ENCODE data around the gene ZNF829.

Gene ZNF829

DNA sequence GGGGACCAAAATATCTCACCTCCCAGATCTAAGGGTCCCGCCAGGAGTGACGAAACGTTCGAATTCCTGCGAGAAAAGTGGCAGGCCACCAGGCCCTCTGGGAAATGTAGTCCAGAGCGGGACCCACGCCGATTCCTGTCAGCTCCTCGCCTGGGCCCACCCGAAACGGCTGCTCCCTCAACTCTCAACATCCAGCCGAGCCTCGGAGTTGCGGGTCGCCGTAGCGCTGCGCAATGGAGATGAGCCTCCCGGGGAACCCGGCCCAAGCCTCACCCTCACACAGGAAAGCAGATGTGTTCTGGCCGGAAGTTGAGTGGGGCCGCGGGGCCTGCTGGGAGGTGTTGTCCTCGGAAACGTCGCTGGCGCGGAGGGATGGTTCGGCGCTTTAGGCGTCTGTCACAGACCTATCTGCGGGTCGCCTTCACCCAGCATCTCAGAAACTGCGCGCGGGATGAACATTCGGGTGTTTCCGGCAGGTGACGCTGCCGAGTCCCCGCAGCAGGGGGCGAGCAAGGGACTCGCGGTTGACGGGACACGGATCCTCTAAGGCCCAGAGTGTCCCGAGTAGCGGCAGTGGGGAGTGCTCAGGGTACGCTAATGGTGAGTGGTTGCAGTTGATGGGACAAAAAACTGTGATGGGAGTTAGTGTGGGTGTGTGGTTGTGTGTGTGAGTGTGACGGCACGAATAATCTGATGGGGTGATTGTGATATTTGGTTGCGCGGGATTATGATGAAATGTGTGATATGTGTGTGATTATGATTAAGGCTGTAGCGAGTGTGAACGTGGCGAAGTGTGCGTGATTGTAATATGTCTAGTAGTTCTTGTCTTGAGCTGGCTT, at the start of gene ZNF829, which contains the start of gene ZNF568:
Gene ZNF829 (minus strand): TSS at position 300 of the 839 bp plus-strand sequence. CDS start 1,124 bp downstream, outside the sequence.
Gene ZNF568 (plus strand): TSS at position 341 of the 839 bp plus-strand sequence. CDS start 6,439 bp downstream, outside the sequence.
- DNase-seq, result peak; percentile 98

DNA sequence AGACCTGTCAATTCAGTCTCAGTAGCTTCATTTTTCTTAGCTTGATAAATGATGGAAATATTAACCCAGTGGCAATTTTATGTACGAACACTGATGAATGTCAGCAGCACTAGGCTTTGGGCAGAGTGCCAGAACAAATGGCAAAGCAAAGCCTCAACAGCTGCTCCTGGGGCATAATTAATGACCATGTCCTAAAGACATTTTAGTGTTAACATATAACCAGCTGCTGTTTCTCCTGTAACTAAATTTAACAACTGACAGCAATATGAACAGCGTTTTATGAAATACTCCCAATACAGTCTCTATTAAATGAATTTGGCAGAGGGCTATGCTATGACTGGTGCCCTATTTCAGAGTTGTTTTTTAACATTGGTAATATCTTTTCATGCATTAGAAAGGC, 47.2 kb upstream of the ZNF829 start:
- peak; percentile 73 for DNase-seq

DNA sequence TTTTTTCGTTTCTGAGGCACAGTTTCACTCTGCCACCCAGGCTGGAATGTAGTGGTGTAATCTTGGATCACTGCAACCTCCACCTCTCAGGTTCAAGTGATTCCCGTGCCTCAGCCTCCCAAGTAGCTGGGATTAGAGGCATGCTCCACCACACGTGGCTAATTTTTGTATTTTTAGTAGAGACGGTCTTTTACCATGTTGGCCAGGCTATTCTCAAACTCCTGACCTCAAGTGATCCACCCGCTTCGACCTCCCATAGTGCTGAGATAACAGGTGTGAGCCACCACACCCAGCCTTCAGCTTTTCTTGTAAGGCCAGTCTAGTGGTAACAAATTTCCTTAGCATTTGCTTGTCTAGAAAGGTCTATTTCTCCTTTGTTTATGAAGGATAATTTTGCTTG, 46.3 kb upstream of the ZNF829 start:
- DNase-seq, result no peak

DNA sequence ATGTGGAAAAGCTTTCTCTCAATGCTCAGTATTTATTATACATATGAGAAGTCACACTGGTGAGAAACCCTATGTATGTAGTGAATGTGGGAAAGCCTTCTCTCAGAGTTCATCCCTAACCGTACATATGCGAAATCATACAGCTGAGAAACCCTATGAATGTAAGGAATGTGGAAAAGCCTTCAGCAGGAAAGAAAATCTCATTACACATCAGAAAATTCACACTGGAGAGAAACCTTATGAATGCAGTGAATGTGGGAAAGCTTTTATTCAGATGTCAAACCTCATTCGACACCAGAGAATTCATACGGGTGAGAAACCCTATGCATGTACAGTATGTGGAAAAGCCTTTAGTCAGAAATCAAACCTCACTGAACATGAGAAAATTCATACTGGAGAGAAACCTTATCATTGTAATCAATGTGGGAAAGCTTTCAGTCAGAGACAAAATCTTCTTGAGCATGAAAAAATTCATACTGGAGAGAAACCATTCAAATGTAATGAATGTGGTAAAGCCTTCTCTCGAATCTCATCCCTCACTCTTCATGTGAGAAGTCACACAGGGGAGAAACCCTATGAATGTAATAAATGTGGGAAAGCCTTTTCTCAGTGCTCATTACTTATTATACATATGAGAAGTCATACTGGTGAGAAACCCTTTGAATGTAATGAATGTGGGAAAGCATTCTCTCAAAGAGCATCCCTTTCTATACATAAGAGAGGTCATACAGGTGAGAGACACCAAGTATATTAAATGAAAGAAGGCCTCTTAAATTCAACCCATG, 34.4 kb upstream of the ZNF829 start:
- peak; percentile 22 for DNase-seq

DNA sequence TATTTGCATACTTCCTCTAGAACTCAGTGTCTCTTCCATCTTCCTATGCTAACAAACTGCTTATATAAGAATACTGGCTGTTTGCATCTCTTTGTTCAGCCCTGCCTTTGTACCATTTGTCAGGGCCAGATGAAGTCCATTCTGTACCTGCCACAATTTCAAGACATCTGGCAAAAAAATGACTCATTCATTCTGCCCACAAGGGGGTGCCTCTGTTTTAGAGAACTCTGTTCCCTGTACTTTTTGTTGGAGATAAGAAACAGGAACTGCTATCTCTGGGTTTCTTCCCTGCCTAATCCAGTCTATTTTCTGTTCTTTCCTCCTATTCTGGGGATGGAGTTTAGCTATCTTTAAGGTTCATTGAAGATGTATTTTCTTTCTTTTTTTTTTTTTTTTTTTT, 23.1 kb upstream of the ZNF829 start:
- DNase-seq, result peak; percentile 62

DNA sequence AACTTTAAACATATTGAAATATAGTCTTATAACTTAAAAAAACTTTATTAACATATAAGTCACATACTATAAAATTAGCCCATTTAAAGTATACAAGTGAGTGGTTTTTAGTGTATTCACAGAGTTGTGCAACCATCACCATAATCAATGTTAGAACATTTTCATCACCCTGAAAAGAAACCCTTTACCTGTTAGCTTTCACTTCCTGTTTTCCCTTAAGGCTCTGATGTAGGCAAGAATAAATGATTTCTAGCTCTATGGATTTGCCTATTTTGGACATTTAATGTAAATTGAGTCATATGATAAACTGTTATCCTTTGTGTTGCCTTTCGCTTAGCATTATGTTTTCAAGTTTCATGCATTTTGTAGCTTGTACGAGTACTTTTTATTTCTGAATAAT, 15.6 kb upstream of the ZNF829 start:
- no peak for DNase-seq

DNA sequence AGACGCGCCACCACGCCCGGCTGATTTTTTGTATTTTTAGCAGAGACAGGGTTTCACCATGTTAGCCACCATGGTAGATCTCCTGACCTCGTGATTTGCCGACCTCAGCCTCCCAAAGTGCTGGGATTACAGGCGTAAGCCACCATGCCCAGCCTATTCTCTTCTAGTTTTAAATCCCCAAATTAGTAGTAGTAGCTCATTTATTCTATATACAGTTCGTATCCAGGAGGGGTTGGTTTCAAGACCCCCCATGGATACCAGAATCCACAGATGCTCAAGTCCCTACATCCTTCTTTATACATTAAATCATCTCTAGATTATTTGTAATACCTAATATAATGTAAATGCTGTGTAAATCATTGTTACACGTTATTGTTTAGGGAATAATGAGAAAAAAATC, 2.0 kb upstream of the ZNF829 start:
- no peak for DNase-seq

DNA sequence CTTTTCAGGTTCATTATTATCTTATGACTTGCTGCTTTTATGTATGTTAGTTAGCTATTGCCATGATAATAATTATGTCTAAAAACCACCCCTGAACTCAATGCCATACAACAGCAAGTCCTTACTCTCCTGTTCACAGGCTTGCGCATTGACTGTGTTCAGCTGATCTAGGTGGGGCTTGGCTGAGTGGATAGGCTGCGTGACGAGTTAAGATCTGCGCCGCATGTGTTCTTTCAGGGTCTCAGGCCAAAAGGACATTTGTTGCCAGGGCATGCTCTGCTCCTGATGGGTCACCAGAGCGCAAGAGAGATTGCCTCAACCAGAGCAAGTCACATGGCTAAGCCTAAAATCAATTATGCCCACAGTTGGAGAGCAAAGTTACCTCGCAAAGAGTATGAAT, 900 bp upstream of the ZNF829 start:
- peak; percentile 30 for DNase-seq

DNA sequence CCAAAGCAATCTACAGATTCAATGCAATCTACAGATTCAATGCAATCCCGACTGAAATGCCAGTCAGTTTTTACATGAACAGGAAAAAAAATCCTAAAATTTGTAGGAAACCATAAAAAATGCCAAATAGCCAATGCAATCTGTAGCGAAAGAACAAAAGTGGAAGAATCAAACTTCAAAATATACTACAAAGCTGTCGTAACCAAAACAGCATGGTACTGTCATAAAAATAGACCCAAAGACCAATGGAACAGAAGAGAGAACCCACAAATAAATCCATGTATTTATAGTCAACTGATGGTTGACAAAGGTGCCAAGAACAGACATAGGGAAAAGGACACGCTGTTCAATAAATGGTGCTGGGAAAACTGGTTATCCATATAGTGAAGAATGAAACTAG, 17.7 kb downstream of the ZNF829 start:
- no peak for DNase-seq

DNA sequence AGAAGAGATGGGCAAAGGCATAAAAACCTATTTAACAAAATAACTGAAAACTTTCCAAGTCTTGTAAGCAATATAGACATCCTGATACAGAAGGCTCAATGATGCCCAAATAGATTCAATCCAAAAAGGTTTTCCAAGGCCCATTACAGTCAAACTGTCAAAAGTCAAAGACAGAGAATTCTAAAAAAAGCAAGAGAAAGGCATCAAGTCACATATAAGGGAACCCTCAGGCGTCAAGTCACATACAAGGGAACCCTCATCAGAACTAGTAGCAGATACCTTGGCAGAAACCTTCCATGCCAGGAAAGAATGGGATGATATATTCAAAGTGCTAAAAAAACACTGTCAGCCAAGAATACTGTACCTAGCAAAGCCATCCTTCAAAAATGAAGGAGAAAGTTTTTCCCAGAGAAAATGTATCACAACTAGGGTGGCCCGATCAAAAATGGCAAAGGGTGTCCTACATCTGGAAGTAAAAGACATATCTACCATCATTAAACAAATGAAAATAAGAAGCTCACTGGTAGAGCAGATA, 21.2 kb downstream of the ZNF829 start:
- no peak for DNase-seq

DNA sequence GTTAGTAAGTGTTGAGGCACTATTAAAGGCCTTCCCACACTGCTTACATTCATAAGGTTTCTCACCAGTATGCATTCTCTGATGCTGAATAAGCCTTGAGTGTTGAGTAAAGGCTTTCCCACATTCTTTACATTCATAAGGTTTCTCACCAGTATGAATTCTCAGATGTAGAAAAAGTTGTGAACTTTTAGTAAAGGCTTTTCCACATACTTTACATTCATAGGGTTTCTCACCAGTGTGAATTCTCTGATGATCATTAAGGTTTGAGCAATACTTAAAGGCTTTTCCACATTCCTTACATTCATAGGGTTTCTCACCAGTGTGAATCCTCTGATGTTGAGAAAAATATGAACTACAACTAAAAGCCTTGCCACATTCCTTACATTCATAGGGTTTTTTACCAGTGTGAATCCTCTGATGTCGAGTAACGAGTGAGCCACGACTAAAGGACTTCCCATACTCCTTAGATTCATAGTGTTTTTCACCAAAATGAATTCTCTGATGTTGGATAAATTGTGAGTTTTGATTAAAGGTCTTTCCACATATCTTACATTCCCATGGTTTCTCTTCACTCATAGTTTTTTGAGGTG, 24.2 kb downstream of the ZNF829 start:
- DNase-seq, result no peak

DNA sequence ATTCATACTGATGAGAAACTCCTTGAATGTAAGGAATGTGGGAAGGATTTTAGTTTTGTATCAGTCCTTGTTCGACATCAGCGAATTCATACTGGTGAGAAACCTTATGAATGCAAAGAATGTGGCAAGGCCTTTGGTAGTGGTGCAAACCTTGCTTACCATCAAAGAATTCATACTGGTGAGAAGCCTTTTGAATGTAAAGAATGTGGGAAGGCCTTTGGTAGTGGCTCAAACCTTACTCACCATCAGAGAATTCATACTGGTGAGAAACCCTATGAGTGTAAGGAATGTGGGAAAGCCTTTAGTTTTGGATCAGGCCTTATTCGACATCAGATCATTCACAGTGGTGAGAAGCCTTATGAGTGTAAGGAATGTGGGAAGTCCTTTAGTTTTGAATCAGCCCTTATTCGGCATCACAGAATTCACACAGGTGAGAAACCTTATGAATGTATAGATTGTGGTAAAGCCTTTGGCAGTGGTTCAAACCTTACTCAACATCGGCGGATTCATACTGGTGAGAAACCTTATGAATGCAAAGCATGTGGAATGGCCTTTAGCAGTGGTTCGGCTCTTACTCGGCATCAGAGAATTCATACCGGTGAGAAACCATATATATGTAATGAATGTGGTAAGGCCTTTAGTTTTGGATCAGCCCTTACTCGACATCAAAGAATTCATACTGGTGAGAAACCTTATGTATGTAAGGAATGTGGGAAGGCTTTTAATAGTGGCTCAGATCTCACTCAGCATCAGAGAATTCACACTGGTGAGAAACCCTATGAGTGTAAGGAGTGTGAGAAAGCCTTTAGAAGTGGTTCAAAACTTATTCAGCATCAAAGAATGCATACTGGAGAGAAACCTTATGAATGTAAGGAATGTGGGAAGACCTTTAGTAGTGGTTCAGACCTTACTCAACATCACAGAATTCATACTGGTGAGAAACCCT, 38.8 kb downstream of the ZNF829 start:
- DNase-seq, result peak; percentile 19

DNA sequence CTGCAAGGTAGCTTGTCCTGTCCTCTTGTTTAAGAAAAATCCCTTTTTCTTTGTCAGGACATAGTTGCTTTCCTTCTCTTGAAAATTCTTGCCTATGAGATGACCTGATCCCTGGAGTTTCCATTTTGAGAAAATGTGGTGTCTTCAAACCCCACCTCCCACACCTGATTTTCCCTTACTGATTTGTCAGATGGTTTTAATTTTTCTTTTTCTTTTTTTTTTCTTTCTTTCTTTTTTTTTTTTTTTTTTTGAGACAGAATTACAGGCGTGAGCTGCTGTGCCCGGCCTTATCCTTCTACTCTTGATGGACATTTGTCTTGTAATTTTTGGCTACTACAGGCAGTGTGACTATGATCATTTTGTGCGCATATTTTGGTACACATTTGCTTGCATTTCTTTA, 64.2 kb downstream of the ZNF829 start:
- no peak for DNase-seq

DNA sequence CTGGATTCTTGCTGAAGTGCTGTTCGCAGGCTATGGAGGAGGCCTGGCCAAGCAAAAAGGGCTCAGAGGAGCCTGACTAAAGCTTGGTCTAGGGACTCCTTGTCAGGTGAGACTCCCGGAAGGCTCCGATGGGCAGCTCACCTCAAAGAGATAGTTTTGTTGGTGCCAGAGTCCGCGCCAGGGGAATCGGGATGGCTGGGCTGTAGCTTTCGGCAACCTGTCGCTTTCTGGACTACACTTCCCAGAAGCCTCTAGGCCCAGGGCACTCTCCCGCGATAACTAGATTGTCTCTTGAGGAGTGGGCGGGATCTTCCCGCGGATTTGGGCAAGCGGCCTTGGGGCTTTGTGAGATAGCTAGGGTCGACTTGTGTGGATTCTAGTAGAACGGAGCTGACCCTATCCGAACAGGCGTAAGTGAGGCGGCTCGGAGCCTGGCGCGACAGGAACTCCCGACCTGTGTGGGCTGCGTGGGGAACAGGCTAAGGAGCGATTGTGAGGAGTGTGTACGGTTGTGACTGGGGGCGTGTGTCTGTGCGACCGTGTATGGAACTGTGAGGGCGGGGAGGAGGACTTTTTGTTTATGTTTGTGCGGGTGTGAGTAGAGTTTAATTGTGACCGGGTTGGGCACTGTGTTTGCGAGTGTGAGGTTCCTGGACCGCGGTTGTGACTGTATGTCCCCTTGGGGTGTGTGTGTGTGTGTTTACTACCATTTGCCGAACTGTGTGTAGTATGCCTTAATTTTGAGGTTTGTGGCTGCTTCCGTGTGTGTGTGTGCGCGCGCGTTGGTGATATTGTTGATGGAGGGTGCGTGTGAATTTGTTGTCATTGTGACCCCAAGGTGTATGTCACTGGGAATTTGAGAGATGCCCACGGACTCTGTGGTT, 65.3 kb downstream of the ZNF829 start, which contains the start of gene ZNF345:
Gene ZNF345 (plus strand): TSS at position 318 of the 884 bp plus-strand sequence. CDS start 25,955 bp downstream, outside the sequence.
- peak; percentile 97 for DNase-seq

DNA sequence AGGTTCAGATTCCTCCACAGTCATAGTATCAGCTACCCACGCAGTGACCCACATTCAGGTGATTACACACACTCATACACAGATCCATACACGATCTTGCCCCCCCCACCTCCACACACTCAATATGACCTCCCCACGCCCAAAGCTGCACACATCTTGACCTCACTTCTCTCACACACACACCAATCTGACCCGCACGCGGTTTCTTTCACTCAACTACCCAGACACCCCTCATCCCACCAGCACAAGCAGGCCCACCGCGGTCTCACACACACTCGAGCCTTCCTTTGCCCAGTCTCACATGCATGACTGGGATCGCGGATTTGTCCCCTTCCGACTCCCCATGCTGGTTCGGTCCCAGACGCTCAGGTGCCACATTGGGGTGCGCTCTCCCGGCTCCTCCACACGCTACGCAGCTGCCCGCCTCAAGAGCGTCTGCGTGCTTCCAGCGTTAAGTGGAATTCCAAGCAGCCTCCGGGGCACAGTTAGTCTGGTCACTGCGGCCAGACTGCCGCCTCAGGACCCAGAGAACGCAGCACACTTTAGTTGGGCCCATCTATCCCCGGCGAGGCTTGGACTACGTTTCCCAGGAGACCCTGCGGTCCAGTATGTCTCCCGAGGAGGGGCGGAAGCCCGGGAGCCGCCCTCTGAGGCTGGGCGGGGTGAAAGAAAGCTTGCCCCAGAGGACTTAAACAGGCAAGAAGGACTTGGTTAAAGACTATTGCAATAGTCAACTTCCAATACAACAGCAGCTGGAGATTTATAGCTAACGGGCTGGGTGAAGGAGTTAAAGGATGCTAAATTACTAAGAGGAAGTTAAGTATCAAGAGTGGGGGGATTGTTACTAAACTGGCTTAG, 66.2 kb downstream of the ZNF829 start:
- peak; percentile 96 for DNase-seq

DNA sequence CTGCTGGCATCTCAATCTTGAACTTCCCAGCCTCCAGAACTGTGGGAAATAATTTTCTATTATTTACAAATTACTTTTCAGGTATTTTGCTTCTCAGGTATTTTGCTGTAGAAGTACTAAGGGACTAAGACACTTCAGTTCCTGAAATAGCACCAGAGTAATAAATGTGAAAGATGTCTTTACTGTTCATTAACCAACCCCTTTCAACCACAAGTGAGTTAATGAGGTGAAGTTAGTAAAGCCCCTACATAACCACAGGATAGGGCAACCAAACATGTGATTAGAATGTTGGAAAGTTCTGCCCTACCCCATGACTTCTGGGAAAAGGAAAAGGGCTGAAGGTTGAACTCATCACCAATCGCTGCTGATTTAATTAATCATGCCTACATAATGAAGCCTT, 68.1 kb downstream of the ZNF829 start:
- no peak for DNase-seq

DNA sequence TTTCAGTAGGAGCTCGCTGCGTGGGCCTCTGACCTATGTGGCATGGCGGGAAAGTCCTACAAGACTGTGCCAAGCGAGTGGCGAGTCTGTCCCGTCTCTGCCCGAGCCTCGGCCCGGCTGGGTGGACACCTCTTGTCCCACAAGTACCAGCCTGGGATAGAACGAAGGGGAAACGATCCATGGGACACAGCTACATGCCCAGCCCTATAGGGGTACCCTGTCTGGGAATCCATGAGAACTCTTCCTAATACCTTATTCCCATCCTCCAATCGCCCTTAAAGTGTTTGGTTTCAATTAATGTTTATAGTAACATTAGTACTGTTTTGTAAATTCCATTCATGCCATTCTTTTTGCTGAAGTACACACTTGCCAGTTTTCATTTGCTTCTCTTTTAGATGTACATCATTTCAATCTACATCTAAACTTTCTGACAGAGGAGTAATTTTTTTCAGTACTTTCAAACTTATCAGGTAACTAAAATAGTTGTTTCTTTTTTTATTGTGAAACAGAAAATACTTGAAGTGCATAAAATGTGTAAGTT, 77.2 kb downstream of the ZNF829 start:
- DNase-seq, result no peak

Measured in DMS53 (cell line).